Measurements from ENCODE around the gene USP22. TPM values are rescaled to one million over a fixed set of nuclear protein-coding genes. Genes with fewer than 3 reads are reported as not detected.

The USP22 gene
- total RNA-seq, 1 experiment from 2014 or later = 224 TPM

DNA sequence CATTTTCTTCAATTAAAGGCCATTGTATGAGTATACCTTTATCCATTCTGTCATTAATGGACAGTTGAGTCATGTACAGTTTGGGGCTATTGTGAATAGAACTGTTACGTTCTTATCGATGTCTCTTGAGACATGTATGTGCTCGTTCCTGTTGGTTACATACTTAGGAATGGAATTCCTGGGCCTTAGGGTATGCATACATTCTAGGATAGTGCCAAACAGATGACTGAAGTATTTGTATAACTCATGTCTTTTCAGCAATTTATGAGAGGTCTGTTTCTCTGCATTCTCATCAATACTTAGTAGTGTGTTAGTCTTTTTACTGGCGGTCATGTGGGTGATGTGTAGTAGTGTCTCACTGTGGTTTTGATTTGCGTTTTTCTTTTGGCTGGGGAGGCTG lies 81.2 kb downstream of the USP22 start:
- Histone ChIP-seq H3K27ac (ENCODE audit: low read length) (no peak overlapping the region), H3K9me3 (ENCODE audit: control insufficient read depth, insufficient read depth, low read depth, low read length) (no peaks in the 10 kb centered on the region), H3K4me1 (ENCODE audit: control insufficient read depth, insufficient read depth, low read length) (no peaks in the 10 kb centered on the region), H3K36me3 (ENCODE audit: control insufficient read depth, insufficient read depth, low read length) (no peaks in the 10 kb centered on the region), H3K4me3 (ENCODE audit: low read depth in 2 of 2, low read length in 2 of 2) (no peak overlapping the region), H3K27me3 (ENCODE audit: control insufficient read depth, insufficient read depth, low read length) (peaks cover 10% of the 10 kb centered on the region)
- TF ChIP-seq POLR2AphosphoS5 (IDR thresholded peaks at IDR 0.05; ENCODE audit: low read depth, low read length) (no peak), SIN3A (IDR thresholded peaks at IDR 0.05; ENCODE audit: borderline replicate concordance, insufficient read depth, low read depth, low read length) (no peak), TCF7L2 (IDR thresholded peaks at IDR 0.05; ENCODE audit: low read depth, low read length) (no peak)
- ChIA-PET CTCF (no interaction called here), POLR2A (no interaction called here)
- in situ Hi-C loops (cut with HindIII; ENCODE audit: low pct_unique_long_range_greater_than_20kb, low sequenced_read_pairs) (no loop called here), intact Hi-C loops (cut with micrococcal nuclease; ENCODE audit: unreplicated experiment) (no loop called here)
- no peak for ATAC-seq
- no peak for DNase-seq (ENCODE audit: low read depth, low spot score)
- BruUV-seq (replicated peaks) = no TSS peak

DNA sequence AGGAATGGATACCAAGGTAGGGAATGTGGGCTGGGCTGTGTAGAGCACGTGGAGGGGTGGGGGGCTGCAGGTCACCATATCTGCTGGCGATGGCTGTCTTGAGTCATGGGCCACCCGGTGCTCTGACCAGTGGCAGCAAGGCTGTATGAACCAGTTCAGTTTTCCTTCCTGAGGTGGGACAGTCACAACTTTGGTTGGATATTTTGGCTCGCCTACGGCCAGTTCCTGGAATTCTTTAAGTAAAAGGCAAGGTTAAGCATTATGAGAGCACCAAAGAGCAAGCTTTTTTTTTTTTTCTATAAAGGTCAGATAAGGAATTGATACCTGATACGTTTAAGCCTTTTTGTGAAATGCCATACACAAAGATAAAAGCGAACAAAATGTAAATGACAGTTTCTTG lies 81.9 kb downstream of the USP22 start:
- DNase-seq (ENCODE audit: low read depth, low spot score) (no peak), ATAC-seq (no peak)
- Histone ChIP-seq H3K4me3 (ENCODE audit: low read depth in 2 of 2, low read length in 2 of 2) (no peak overlapping the region), H3K36me3 (ENCODE audit: control insufficient read depth, insufficient read depth, low read length) (no peaks in the 10 kb centered on the region), H3K27ac (ENCODE audit: low read length) (no peak overlapping the region), H3K27me3 (ENCODE audit: control insufficient read depth, insufficient read depth, low read length) (peaks cover 12% of the 10 kb centered on the region), H3K9me3 (ENCODE audit: control insufficient read depth, insufficient read depth, low read depth, low read length) (no peaks in the 10 kb centered on the region), H3K4me1 (ENCODE audit: control insufficient read depth, insufficient read depth, low read length) (no peaks in the 10 kb centered on the region)
- no TSS peak for BruUV-seq (replicated peaks)
- in situ Hi-C loops (cut with HindIII; ENCODE audit: low pct_unique_long_range_greater_than_20kb, low sequenced_read_pairs) (no loop called here), intact Hi-C loops (cut with micrococcal nuclease; ENCODE audit: unreplicated experiment) (no loop called here)
- ChIA-PET CTCF (no interaction called here), POLR2A (no interaction called here)
- TF ChIP-seq, protein P1, sequence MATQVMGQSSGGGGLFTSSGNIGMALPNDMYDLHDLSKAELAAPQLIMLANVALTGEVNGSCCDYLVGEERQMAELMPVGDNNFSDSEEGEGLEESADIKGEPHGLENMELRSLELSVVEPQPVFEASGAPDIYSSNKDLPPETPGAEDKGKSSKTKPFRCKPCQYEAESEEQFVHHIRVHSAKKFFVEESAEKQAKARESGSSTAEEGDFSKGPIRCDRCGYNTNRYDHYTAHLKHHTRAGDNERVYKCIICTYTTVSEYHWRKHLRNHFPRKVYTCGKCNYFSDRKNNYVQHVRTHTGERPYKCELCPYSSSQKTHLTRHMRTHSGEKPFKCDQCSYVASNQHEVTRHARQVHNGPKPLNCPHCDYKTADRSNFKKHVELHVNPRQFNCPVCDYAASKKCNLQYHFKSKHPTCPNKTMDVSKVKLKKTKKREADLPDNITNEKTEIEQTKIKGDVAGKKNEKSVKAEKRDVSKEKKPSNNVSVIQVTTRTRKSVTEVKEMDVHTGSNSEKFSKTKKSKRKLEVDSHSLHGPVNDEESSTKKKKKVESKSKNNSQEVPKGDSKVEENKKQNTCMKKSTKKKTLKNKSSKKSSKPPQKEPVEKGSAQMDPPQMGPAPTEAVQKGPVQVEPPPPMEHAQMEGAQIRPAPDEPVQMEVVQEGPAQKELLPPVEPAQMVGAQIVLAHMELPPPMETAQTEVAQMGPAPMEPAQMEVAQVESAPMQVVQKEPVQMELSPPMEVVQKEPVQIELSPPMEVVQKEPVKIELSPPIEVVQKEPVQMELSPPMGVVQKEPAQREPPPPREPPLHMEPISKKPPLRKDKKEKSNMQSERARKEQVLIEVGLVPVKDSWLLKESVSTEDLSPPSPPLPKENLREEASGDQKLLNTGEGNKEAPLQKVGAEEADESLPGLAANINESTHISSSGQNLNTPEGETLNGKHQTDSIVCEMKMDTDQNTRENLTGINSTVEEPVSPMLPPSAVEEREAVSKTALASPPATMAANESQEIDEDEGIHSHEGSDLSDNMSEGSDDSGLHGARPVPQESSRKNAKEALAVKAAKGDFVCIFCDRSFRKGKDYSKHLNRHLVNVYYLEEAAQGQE (IDR thresholded peaks at IDR 0.05; ENCODE audit: insufficient read depth in 1 of 2, low read depth in 2 of 2, low read length in 1 of 2) = no peak
- TF ChIP-seq POLR2AphosphoS5 (IDR thresholded peaks at IDR 0.05; ENCODE audit: low read depth, low read length) (no peak), TCF7L2 (IDR thresholded peaks at IDR 0.05; ENCODE audit: low read depth, low read length) (no peak), SIN3A (IDR thresholded peaks at IDR 0.05; ENCODE audit: borderline replicate concordance, insufficient read depth, low read depth, low read length) (no peak)
- TF ChIP-seq, protein P2, sequence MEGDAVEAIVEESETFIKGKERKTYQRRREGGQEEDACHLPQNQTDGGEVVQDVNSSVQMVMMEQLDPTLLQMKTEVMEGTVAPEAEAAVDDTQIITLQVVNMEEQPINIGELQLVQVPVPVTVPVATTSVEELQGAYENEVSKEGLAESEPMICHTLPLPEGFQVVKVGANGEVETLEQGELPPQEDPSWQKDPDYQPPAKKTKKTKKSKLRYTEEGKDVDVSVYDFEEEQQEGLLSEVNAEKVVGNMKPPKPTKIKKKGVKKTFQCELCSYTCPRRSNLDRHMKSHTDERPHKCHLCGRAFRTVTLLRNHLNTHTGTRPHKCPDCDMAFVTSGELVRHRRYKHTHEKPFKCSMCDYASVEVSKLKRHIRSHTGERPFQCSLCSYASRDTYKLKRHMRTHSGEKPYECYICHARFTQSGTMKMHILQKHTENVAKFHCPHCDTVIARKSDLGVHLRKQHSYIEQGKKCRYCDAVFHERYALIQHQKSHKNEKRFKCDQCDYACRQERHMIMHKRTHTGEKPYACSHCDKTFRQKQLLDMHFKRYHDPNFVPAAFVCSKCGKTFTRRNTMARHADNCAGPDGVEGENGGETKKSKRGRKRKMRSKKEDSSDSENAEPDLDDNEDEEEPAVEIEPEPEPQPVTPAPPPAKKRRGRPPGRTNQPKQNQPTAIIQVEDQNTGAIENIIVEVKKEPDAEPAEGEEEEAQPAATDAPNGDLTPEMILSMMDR (IDR thresholded peaks at IDR 0.05) = no peak

DNA sequence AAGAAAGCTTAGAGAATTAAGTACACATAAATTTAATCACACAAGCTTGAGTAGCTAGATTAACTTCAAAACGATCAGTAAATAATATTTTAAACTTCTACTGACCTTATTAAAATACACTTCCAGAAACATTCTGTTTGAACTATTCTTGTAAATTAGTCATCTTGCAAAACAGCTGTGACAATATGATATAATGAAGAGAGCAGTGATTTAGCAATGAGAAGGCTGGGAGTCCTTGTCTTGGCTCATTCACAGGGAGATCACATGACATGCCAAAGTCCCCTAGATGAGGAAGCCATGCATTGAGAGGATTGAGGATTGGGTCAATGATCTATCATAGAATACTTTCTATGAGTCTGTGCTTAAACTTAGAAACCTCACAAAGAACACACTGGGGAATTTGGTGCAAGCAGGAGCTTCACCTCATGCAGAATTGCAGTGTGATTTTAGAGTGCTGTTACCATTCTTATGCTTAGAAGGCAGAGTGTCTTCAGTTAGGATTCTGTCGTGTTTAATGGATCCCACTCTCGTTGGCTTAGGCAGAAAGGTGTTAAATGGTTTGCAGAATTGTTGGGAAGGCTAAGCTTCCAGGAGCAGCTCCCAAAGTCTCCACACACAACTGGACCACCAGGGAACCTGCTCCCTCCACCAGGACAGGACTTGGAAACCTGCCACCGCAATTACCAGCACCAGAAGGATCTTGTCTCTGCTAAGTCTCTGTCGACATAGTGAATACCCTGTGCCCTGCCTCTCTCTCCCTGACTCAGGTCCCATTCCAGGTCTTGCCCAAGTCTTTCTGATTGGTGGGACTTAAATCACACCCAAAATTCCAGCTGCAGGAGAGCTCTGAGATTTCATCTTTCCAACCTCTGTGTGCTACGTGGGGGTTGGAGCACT lies 87.1 kb downstream of the USP22 start:
- TF ChIP-seq, protein P2 (IDR thresholded peaks at IDR 0.05) = no peak
- TF ChIP-seq, protein P1 (IDR thresholded peaks at IDR 0.05; ENCODE audit: insufficient read depth in 1 of 2, low read depth in 2 of 2, low read length in 1 of 2) = no peak
- TF ChIP-seq POLR2AphosphoS5 (IDR thresholded peaks at IDR 0.05; ENCODE audit: low read depth, low read length) (no peak), TCF7L2 (IDR thresholded peaks at IDR 0.05; ENCODE audit: low read depth, low read length) (no peak), SIN3A (IDR thresholded peaks at IDR 0.05; ENCODE audit: borderline replicate concordance, insufficient read depth, low read depth, low read length) (no peak)
- Histone ChIP-seq H3K36me3 (ENCODE audit: control insufficient read depth, insufficient read depth, low read length) (no peaks in the 10 kb centered on the region), H3K27ac (ENCODE audit: low read length) (no peak overlapping the region), H3K9me3 (ENCODE audit: control insufficient read depth, insufficient read depth, low read depth, low read length) (no peaks in the 10 kb centered on the region), H3K4me1 (ENCODE audit: control insufficient read depth, insufficient read depth, low read length) (no peaks in the 10 kb centered on the region), H3K4me3 (ENCODE audit: low read depth in 2 of 2, low read length in 2 of 2) (no peak overlapping the region), H3K27me3 (ENCODE audit: control insufficient read depth, insufficient read depth, low read length) (peaks cover 8% of the 10 kb centered on the region)
- in situ Hi-C loops (cut with HindIII; ENCODE audit: low pct_unique_long_range_greater_than_20kb, low sequenced_read_pairs) (no loop called here), intact Hi-C loops (cut with micrococcal nuclease; ENCODE audit: unreplicated experiment) (no loop called here)
- POLR2A ChIA-PET = no interaction called here
- no TSS peak for BruUV-seq (replicated peaks)
- CTCF ChIA-PET = no interaction called here
- ATAC-seq = no peak
- DNase-seq (ENCODE audit: low read depth, low spot score) = no peak
